ENCODE measurements around the gene TAF15.

GRCh38 chr17:35825206-35825605, 15.9 kb downstream of the TAF15 start:
- TF ChIP-seq CTCF (IDR thresholded peaks at IDR 0.05) (no peak), EZH2 (IDR thresholded peaks at IDR 0.05; ENCODE audit: borderline replicate concordance, insufficient read depth, low read depth, low read length, poor library complexity, severe bottlenecking) (no peak)

All from B cell (primary cell).